SK-N-SH (cell line): Measurements from ENCODE around the gene ABCG1. TPM values are rescaled to one million over a fixed set of nuclear protein-coding genes. Genes with fewer than 3 reads are reported as not detected.

ENCODE experiments used
- CTCF ChIA-PET: fragments of 300-600, 350-600 bp; formaldehyde crosslinking; extraction: SDS; loops from one replicate; lab custom pipeline; 2021; lab: Yijun Ruan, JAX
- POLR2A ChIA-PET: fragments of 350-600 bp; sonication (Branson Sonifier 250); formaldehyde crosslinking; extraction: SDS; loops from one replicate; lab custom pipeline; 2020; ENCODE audit warnings: antibody characterized with exemption, inconsistent platforms; lab: Yijun Ruan, JAX
- DNase-seq: peaks from one replicate; pipeline ENCODE4 v3.0.0; 2012
- H2AFZ ChIP-seq: fragments of 200-600 bp; sonication (generic); 2 replicates; pipeline ENCODE4 v1.8.1; 2016; ENCODE audit warnings: antibody characterized with exemption, mild to moderate bottlenecking, low read depth
- H3F3A ChIP-seq: fragments of 200-600 bp; sonication (generic); replicated peaks from 2 replicates; pipeline ENCODE3; 2016; ENCODE audit warnings: antibody characterized with exemption, mild to moderate bottlenecking; ENCODE audit not compliant: insufficient read depth
- H3K27ac ChIP-seq, 2 experiments: fragments of 200-500 bp in 1 of 2; fragments of 200-600 bp in 1 of 2; sonication (Bioruptor generic) in 1 of 2; sonication (generic), shearing (Covaris generic) in 1 of 2; 2 replicates each; pipeline versions ENCODE4 v1.5.1 to v1.6.1; 2014 to 2016; ENCODE audit warnings: low read depth in 2 of 2, inconsistent platforms in 1 of 2, low read length in 1 of 2, mild to moderate bottlenecking in 1 of 2, mixed read lengths in 1 of 2
- H3K27me3 ChIP-seq: fragments of 200-600 bp; sonication (generic), shearing (Covaris generic); 2 replicates; pipeline ENCODE4 v1.6.1; 2016; ENCODE audit warnings: mixed run types; ENCODE audit not compliant: insufficient read depth
- H3K36me3 ChIP-seq, 2 experiments: fragments of 200-500 bp in 1 of 2; fragments of 200-600 bp in 1 of 2; sonication (Bioruptor generic) in 1 of 2; sonication (generic) in 1 of 2; replicated peaks in 1 of 2; 2 replicates each; pipeline versions ENCODE3 to v1.5.1; 2014 to 2016; ENCODE audit warnings: low read length in 1 of 2, mild to moderate bottlenecking in 1 of 2; ENCODE audit not compliant: insufficient read depth in 2 of 2, control insufficient read depth in 1 of 2
- H3K4me1 ChIP-seq, 2 experiments: fragments of 200-500 bp in 1 of 2; fragments of 200-600 bp in 1 of 2; sonication (Bioruptor generic) in 1 of 2; sonication (generic), shearing (Covaris generic) in 1 of 2; 2 replicates each; pipeline versions ENCODE4 v1.5.1 to v1.6.1; 2014 to 2016; ENCODE audit warnings: low read depth in 1 of 2, low read length in 1 of 2, mixed run types in 1 of 2; ENCODE audit not compliant: insufficient read depth in 2 of 2, control insufficient read depth in 1 of 2
- H3K4me2 ChIP-seq: fragments of 200-600 bp; sonication (generic), shearing (Covaris generic); 2 replicates; pipeline ENCODE4 v1.6.1; 2017; ENCODE audit warnings: mixed run types
- H3K4me3 ChIP-seq, 2 experiments: fragments of 200-500 bp in 1 of 2; fragments of 200-600 bp in 1 of 2; sonication (Bioruptor generic) in 1 of 2; sonication (generic), shearing (Covaris generic) in 1 of 2; 2 replicates each; pipeline versions ENCODE4 v1.5.1 to v1.8.1; 2014 to 2016; ENCODE audit warnings: low read depth in 2 of 2, inconsistent platforms in 1 of 2, low read length in 1 of 2, mild to moderate bottlenecking in 1 of 2, mixed read lengths in 1 of 2, moderate library complexity in 1 of 2
- H3K79me2 ChIP-seq: fragments of 200-600 bp; sonication (generic); 2 replicates; pipeline ENCODE4 v1.8.1; 2017; ENCODE audit warnings: mild to moderate bottlenecking; ENCODE audit not compliant: insufficient read depth
- H3K9ac ChIP-seq: fragments of 200-600 bp; sonication (generic); 2 replicates; pipeline ENCODE4 v1.6.1; 2017; ENCODE audit warnings: mixed run types
- H3K9me2 ChIP-seq: fragments of 200-600 bp; sonication (generic); 2 replicates; pipeline ENCODE4 v1.6.1; 2017; ENCODE audit warnings: mixed run types
- H3K9me3 ChIP-seq: fragments of 200-600 bp; sonication (generic); 2 replicates; pipeline ENCODE4 v1.6.1; 2017; ENCODE audit warnings: mixed run types, mild to moderate bottlenecking, moderate library complexity
- H4K20me1 ChIP-seq: fragments of 200-600 bp; sonication (generic); 2 replicates; pipeline ENCODE4 v1.6.1; 2017; ENCODE audit warnings: mild to moderate bottlenecking, mixed run types; ENCODE audit not compliant: insufficient read depth
- ELF1 ChIP-seq: IDR thresholded peaks from 2 replicates; pipeline ENCODE4 v1.4.0; 2012
- EZH2phosphoT487 ChIP-seq: fragments of 200-600 bp; sonication (generic); IDR thresholded peaks from 2 replicates; pipeline ENCODE4 v1.6.1; 2017; ENCODE audit warnings: low read depth, mixed run types, mild to moderate bottlenecking, antibody characterized with exemption, moderate library complexity, borderline replicate concordance
- FOSL2 ChIP-seq: IDR thresholded peaks from 2 replicates; pipeline ENCODE4 v1.4.0; 2012; ENCODE audit warnings: low read depth, mild to moderate bottlenecking, moderate library complexity, borderline replicate concordance
- FOXJ3 ChIP-seq: sonication (generic); formaldehyde crosslinking; IDR thresholded peaks from 2 replicates; pipeline ENCODE4 v1.5.1; 2020; ENCODE audit warnings: mild to moderate bottlenecking, missing genetic modification reagents
- FOXM1 ChIP-seq: IDR thresholded peaks from 2 replicates; pipeline ENCODE4 v1.4.0; 2012; ENCODE audit warnings: low read depth, mild to moderate bottlenecking
- GATA2 ChIP-seq: sonication (generic); formaldehyde crosslinking; IDR thresholded peaks from 2 replicates; pipeline ENCODE4 v1.5.0; 2020; ENCODE audit warnings: mild to moderate bottlenecking, missing genetic modification reagents
- MEF2A ChIP-seq: IDR thresholded peaks from 2 replicates; pipeline ENCODE4 v1.4.0; 2012; ENCODE audit warnings: low read depth, borderline replicate concordance
- MXI1 ChIP-seq: IDR thresholded peaks from 2 replicates; pipeline ENCODE4 v1.6.1; 2012; ENCODE audit warnings: mild to moderate bottlenecking, low read depth, low read length, improper control_type of control experiment
- POLR2AphosphoS5 ChIP-seq: IDR thresholded peaks from 2 replicates; pipeline ENCODE4 v1.6.1; 2012; ENCODE audit warnings: low read depth, low read length
- REST ChIP-seq: IDR thresholded peaks from 2 replicates; pipeline ENCODE4 v1.6.1; 2012; ENCODE audit warnings: mild to moderate bottlenecking, low read depth, low read length, moderate library complexity
- RXRA ChIP-seq: IDR thresholded peaks from 2 replicates; pipeline ENCODE4 v1.4.0; 2012; ENCODE audit warnings: low read depth, mild to moderate bottlenecking, borderline replicate concordance
- TAF1 ChIP-seq: IDR thresholded peaks from 2 replicates; pipeline ENCODE4 v1.6.1; 2012; ENCODE audit warnings: low read depth, mild to moderate bottlenecking, low read length, moderate library complexity, borderline replicate concordance
- TCF12 ChIP-seq: IDR thresholded peaks from 2 replicates; pipeline ENCODE4 v1.4.0; 2012
- TEAD4 ChIP-seq: IDR thresholded peaks from 2 replicates; pipeline ENCODE4 v1.4.0; 2012; ENCODE audit warnings: mild to moderate bottlenecking, borderline replicate concordance; ENCODE audit not compliant: insufficient read depth
- USF1 ChIP-seq: IDR thresholded peaks from 2 replicates; pipeline ENCODE4 v1.4.0; 2012; ENCODE audit warnings: low read depth, borderline replicate concordance
- USF2 ChIP-seq: fragments of 150-350 bp; IDR thresholded peaks from 2 replicates; pipeline ENCODE4 v1.6.1; 2017; ENCODE audit warnings: antibody characterized with exemption, low read length, low read depth, borderline replicate concordance
- YY1 ChIP-seq: IDR thresholded peaks from 2 replicates; pipeline ENCODE4 v1.4.0; 2012; ENCODE audit warnings: low read depth, mild to moderate bottlenecking
- ZBTB33 ChIP-seq: IDR thresholded peaks from 2 replicates; pipeline ENCODE4 v1.4.0; 2012; ENCODE audit warnings: low read depth, borderline replicate concordance
- WGBS: methylation state at CpG from one replicate; pipeline ENCODE4 v1.1.6; 2017; ENCODE audit warnings: low lambda C conversion rate; 5-methylcytosine and 5-hydroxymethylcytosine counted together
- polyA plus RNA-seq, 3 experiments: library from polyadenylated mRNA; depleted of rRNA; stranded (reverse); fragments of >200 nt; gene quantifications; 2 replicates each; pipeline ENCODE4 v1.2.3, GENCODE V29; 2012

The ABCG1 gene
- polyA plus RNA-seq, 1 of the 3 experiments (the other 2 are of a cell fraction), result 0.07 TPM

- Histone ChIP-seq H3K27ac (no peak overlapping the region), H2AFZ (no peak overlapping the region), H4K20me1 (no peaks in the 10 kb centered on the region), H3K79me2 (no peaks in the 10 kb centered on the region), H3K4me1 (no peaks in the 10 kb centered on the region), H3K9me2 (no peaks in the 10 kb centered on the region), H3K36me3 (no peaks in the 10 kb centered on the region), H3K9me3 (no peaks in the 10 kb centered on the region), H3K9ac (no peak overlapping the region), H3F3A (no peaks in the 10 kb centered on the region), H3K27me3 (no peaks in the 10 kb centered on the region), H3K4me3 (no peak overlapping the region), H3K4me2 (no peak overlapping the region)
- POLR2A ChIA-PET, result no interaction called here
- TF ChIP-seq ELF1 (no peak), POLR2AphosphoS5 (no peak), FOSL2 (no peak), GATA2 (CRISPR knock-in tag) (no peak), YY1 (no peak), RXRA (no peak), TCF12 (no peak), FOXJ3 (CRISPR knock-in tag) (no peak), ZBTB33 (no peak), EZH2phosphoT487 (no peak), USF1 (no peak), REST (no peak), USF2 (no peak), TEAD4 (no peak), MEF2A (no peak), FOXM1 (no peak), MXI1 (no peak), TAF1 (no peak)
- CTCF ChIA-PET, result no interaction called here
- 36% methylated on average over 6 of the region's 6 CpGs for WGBS
- DNase-seq, result no peak
Observed at GRCh38 chr21:42343556-42343955, 124.6 kb downstream of the ABCG1 start.
